AML-193 (cell line): ENCODE data around the gene VRK3.
"Not testable (repeated sequence)": the region's sequence is repeated elsewhere in the genome, so short reads cannot be mapped to it uniquely, and the experiment has no call there.

Experiments used
- DNase-seq, 2 experiments: peaks; one replicate each; lab custom pipeline; 2025; lab: John Stamatoyannopoulos, UW

VRK3 gene

DNA sequence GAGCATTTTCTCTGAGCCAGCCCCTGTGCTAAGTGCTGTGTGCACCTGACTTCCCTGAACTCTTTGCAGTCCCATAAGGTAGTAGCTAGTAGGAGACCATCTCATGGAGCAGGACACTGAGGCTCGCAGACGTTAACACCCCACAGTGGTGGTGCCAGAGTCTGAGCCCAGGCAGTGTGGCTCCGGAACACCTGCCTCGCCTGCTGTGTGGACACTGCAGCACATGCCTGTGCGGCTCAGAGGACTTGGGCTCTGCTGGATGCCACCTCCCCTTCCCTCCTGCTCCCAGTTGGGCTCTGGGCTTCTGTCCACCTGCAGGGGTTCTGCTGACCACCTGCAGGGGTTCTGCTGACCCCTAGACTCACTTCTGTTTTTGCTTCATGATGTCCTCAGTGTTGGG lies 37.2 kb downstream of the VRK3 start:
- DNase-seq: no peak

DNA sequence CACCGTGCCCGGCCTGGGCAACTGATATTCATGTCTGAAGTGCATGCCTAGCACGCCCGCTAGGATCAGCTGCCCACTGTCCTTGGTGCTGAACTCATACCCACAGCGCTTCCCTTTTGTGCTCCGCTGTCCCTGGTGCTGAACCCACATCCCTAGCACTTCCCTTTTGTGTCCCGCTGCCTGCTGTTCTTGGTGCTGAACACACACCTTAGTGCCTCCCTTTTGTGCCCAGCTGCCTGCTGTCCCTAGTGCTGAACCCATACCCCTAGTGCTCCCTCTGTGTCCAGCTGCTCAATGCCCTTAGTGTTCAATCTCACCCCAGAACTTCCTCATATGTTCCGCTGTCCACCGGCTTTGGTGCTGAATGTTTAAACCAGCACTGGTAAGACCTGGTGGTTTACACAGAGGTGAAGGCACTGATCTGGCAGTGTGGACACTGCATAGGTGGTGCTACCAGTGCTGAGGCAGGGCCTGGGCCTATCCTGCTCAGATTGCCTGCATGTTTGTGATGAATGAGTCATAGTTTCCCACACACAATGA lies 37.9 kb downstream of the VRK3 start:
- DNase-seq: peak; percentile 95 to 96

- DNase-seq: no peak
These were observed 38.8 kb downstream of the VRK3 start for GRCh38 chr19:49986354-49986753.

DNA sequence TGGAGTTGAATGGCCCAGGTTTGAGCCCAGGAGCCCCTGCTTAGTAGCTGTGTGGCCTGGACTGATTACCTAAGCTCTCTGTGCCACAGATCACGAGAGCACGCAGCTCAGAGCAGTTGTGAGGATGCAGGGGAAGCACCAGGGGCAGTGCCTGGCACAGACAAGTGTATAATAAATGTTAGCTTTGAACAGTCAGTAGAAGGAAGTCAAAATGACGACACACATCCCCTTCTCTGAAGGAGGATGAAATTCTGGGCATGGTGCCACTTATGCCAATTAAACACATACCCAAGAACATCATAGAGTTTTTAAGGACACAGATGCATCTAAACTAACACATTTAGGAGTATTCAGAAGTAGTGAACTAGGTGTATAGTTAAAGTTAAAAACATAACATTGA lies 39.3 kb downstream of the VRK3 start:
- peak; percentile 43 to 46 for DNase-seq

DNA sequence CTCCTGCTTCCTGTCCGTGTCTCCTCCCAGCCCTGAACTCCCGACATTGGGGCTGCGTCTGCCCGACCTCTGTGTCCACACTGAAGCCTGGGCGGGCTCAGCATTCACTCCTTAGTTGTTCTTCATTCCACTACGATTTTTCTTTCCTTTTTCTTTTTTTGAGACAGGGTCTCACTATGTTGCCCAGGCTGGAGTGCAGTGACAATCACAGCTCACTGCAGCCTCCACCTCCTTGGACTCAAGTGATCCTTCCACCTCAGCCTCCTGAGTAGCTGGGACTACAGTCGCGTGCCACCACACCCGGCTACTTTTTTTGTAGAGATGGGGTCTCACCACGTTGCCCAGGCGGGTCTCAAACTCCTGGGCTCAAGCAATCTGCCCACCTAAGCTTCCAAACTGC lies 40.7 kb downstream of the VRK3 start:
- DNase-seq: no peak

DNA sequence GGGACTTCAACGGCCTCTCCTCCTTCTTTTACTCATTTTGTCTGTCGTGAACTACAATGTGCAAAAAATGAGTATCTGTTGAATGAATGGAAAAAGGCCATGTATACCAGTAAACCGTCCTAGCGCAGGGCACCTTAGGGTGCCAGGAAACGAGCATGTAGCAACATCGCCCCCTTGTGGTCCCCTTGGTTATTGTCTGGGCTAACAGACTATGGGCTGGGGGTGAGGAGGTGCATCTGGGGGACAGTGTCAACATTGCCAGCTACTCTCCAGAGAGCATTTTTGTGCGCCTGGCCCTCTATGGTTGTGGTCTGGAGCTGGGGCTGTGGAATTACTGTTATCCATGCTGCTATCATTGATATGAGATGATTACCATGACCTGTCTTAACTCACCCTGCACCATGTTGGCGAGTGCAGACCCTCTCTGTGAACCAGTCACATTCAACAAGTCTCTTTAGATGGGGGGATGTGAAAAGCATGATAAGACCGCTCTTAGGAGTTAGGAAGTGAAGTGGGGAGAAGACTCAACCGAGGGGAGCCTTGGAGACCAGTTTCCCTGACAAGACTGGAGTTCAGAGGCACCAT lies 41.4 kb downstream of the VRK3 start:
- peak; percentile 46 to 64 for DNase-seq

GRCh38 chr19:49981603-49982593 lies 43.3 kb downstream of the VRK3 start:
- no peak for DNase-seq

DNA sequence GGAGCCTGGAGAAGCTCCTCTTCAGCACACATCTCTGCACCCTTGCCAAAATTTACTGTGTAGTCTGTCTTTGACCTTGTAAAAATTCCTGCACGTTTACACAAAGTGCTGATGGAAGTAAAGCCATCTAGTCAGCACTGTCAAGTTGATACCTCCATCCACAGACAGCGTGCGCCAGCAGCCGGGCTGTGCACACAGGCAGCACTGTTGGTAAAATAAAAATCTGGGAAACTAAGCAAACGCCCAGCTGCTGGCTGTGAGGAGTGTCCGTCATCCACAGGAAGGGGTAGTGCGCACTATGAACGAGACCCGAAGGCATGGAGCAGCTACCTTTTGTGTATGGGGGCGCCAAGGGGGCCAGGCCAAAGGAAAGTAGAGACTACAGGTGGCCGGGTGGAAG lies 46.8 kb downstream of the VRK3 start:
- no peak for DNase-seq

DNA sequence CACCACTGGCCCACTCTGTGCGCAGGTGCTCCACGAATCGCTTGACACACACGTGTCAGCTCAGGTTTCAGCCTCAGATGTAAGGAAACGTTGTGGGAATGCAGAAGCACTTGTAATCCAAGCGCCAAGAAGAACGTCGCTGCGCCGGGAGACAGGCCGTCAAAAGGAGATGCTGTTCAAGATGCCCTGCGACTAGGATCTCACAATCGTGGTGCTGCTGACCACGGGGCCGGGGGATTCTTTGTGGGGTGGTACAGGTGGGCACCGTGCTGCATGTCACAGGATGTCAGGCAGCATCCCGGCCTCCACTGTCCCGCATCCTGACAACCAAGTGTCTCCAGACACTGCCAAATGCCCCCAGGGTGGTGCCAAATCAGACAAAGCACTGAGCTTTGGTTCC lies 47.3 kb downstream of the VRK3 start:
- DNase-seq: no peak

DNA sequence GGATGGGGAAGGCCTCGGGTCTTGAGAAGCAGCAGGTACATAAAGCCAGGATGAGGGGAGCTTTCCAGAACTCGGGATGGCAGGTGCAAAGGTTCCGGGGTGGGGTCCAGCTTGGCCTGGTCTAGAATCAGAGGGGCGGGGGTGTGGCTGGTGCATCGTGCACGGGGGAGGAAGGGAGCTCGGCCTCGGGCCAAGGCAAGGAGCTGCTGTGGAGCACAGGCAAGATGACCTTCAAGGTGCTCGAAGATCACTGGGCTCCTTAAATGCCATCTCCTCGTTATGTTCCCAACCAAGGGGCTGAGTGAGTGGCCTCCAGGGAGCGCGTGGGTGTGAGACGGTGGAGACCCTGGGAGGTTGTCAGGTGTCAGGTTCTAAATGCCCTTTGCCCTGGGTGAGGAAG lies 48.1 kb downstream of the VRK3 start:
- no peak for DNase-seq

GRCh38 chr19:49976496-49976895 lies 48.7 kb downstream of the VRK3 start:
- no peak for DNase-seq

GRCh38 chr19:49975051-49975450 lies 50.1 kb downstream of the VRK3 start:
- no peak for DNase-seq

GRCh38 chr19:49973987-49974386 lies 51.2 kb downstream of the VRK3 start:
- DNase-seq: no peak

DNA sequence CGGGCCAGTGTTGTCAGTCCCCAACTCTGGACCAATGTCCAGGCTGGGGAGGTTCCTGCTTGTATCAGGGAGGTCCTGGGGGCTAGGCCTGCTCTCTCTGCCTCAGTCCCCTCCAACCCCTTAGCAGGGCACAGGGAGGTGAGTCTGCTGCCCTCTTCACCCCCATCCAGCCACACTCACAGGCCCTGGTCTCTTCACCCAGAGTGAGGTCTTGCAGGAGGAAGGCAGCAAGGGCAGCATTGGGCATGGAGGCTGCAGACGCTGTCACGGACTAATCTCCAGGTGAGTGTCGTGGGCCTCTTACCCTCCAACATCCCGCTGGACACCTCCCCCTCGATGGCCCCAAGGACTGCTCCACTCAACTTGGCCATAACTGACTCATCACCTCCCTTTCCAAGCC lies 52.3 kb downstream of the VRK3 start:
- DNase-seq: no peak

- no peak for DNase-seq
These were observed 53.2 kb downstream of the VRK3 start for GRCh38 chr19:49971991-49972411.

GRCh38 chr19:49969355-49969754 lies 55.8 kb downstream of the VRK3 start:
- DNase-seq: peak; percentile 35 to 39

DNA sequence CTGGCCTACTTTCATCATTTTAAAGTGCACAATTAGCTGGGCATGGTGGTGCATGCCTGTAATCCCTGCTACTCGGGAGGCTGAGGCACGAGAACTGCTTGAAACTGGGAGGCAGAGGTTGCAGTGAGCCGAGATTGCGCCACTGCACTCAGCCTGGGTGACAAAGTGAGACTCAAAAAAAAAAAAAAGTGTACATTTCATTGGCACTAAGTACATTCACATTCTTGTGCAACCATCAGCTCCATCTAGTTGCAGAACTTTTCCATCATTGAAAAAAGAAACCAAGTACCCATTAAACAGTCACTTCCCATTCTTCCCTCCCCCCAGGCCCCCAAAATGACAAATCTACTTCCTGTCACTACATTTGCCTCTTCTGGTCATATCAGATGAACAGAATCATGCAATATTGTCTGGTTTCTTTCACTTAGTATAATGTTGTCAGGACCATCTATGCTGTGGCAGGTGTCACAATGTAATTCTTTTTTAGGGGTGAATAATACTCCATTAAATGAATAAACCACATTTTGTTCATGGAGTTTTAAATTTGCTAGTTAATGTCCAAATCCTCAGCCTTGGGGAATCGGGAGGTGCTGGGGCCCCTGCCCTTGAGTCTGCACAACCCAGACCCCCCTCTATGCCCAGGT lies 56.8 kb downstream of the VRK3 start:
- DNase-seq: peak; percentile 78 to 83

GRCh38 chr19:49960980-49961379 lies 64.2 kb downstream of the VRK3 start, which contains the start of gene SIGLEC11:
TSS of gene SIGLEC11 (minus strand) at chr19:49961172. CDS start at chr19:49961081, 91 bp downstream.
- DNase-seq: not testable (repeated sequence)

GRCh38 chr19:49959892-49960291 lies 65.3 kb downstream of the VRK3 start:
- not testable (repeated sequence) for DNase-seq

- DNase-seq: not testable (repeated sequence)
These were observed 66.6 kb downstream of the VRK3 start for GRCh38 chr19:49958596-49958995.

GRCh38 chr19:49958144-49958543 lies 67.0 kb downstream of the VRK3 start:
- DNase-seq: not testable (repeated sequence)

- DNase-seq: no peak
These were observed 67.8 kb downstream of the VRK3 start for GRCh38 chr19:49957262-49957915.
